Astrocyte (in vitro differentiated cells and primary cell): ENCODE measurements around the gene FBLIM1. TPM values are rescaled to one million over a fixed set of nuclear protein-coding genes. Genes with fewer than 3 reads are reported as not detected.

Source experiments
- DNase-seq: peaks from one replicate; pipeline ENCODE4 v3.0.0-alpha.2; 2010; ENCODE audit warnings: low read depth
- FAIRE-seq: peaks from 2 replicates; lab custom pipeline; 2011; peaks lifted over from hg19 to GRCh38; lab: Jason Lieb, UNC
- H2AFZ ChIP-seq: 2 replicates; pipeline ENCODE4 v1.6.0; 2012; ENCODE audit warnings: low read depth, low read length, inconsistent platforms
- H3K27ac ChIP-seq: 2 replicates; pipeline ENCODE4 v1.5.1; 2011; ENCODE audit warnings: low read depth, low read length, inconsistent platforms
- H3K27me3 ChIP-seq: 2 replicates; pipeline ENCODE4 v1.6.0; 2011; ENCODE audit warnings: low read length, inconsistent platforms; ENCODE audit not compliant: insufficient read depth
- H3K36me3 ChIP-seq: 2 replicates; pipeline ENCODE4 v1.5.1; 2011; ENCODE audit warnings: low read length, inconsistent platforms; ENCODE audit not compliant: insufficient read depth
- H3K4me1 ChIP-seq: 2 replicates; pipeline ENCODE4 v1.5.1; 2011; ENCODE audit warnings: low read length, inconsistent platforms; ENCODE audit not compliant: insufficient read depth
- H3K4me2 ChIP-seq: 2 replicates; pipeline ENCODE4 v1.6.0; 2012; ENCODE audit warnings: low read length, inconsistent platforms
- H3K4me3 ChIP-seq: 2 replicates; pipeline ENCODE4 v1.5.1; 2011; ENCODE audit warnings: low read depth, mild to moderate bottlenecking, low read length, inconsistent platforms; ENCODE audit not compliant: insufficient read depth
- H3K79me2 ChIP-seq: 2 replicates; pipeline ENCODE4 v1.6.0; 2012; ENCODE audit warnings: mild to moderate bottlenecking, low read length, inconsistent platforms; ENCODE audit not compliant: insufficient read depth
- H3K9ac ChIP-seq: 2 replicates; pipeline ENCODE4 v1.6.0; 2012; ENCODE audit warnings: mild to moderate bottlenecking, low read length, inconsistent platforms
- H3K9me3 ChIP-seq: 2 replicates; pipeline ENCODE4 v1.5.1; 2012; ENCODE audit warnings: low read depth, mild to moderate bottlenecking, low read length, inconsistent platforms; ENCODE audit not compliant: insufficient read depth
- H4K20me1 ChIP-seq: 2 replicates; pipeline ENCODE4 v1.6.0; 2012; ENCODE audit warnings: low read length, inconsistent platforms; ENCODE audit not compliant: insufficient read depth
- H3K27ac Mint-ChIP-seq: one replicate; pipeline ENCODE4 v1.8.0; 2021; ENCODE audit warnings: mild to moderate bottlenecking, mixed read lengths; ENCODE audit not compliant: unreplicated experiment
- H3K27me3 Mint-ChIP-seq: one replicate; pipeline ENCODE4 v1.8.0; 2021; ENCODE audit warnings: low read depth, mixed read lengths; ENCODE audit not compliant: unreplicated experiment
- H3K36me3 Mint-ChIP-seq: one replicate; pipeline ENCODE4 v1.8.0; 2021; ENCODE audit warnings: low read depth, mixed read lengths; ENCODE audit not compliant: unreplicated experiment
- H3K4me1 Mint-ChIP-seq: one replicate; pipeline ENCODE4 v1.8.0; 2021; ENCODE audit warnings: low read depth, mixed read lengths; ENCODE audit not compliant: unreplicated experiment
- H3K4me3 Mint-ChIP-seq: one replicate; pipeline ENCODE4 v1.8.0; 2021; ENCODE audit warnings: mild to moderate bottlenecking, moderate library complexity, mixed read lengths; ENCODE audit not compliant: unreplicated experiment
- H3K9me3 Mint-ChIP-seq: one replicate; pipeline ENCODE4 v1.8.0; 2021; ENCODE audit warnings: mild to moderate bottlenecking, mixed read lengths; ENCODE audit not compliant: unreplicated experiment
- EZH2 ChIP-seq: IDR thresholded peaks from 2 replicates; pipeline ENCODE4 v1.6.1; 2012; ENCODE audit warnings: mild to moderate bottlenecking, low read length, inconsistent platforms; ENCODE audit not compliant: insufficient read depth
- total RNA-seq: library from RNA; stranded (reverse); gene quantifications from 2 replicates; pipeline ENCODE4 v1.2.1, GENCODE V29; 2021
- TF ChIP-seq, protein P1 (sequence below): IDR thresholded peaks from 2 replicates; pipeline ENCODE4 v1.5.1; 2011; ENCODE audit warnings: low read depth, mild to moderate bottlenecking, inconsistent platforms, low read length, moderate library complexity; ENCODE audit not compliant: insufficient read depth

FBLIM1 gene
- total RNA-seq, 1 donor from 2014 or later, result 179 TPM

DNA sequence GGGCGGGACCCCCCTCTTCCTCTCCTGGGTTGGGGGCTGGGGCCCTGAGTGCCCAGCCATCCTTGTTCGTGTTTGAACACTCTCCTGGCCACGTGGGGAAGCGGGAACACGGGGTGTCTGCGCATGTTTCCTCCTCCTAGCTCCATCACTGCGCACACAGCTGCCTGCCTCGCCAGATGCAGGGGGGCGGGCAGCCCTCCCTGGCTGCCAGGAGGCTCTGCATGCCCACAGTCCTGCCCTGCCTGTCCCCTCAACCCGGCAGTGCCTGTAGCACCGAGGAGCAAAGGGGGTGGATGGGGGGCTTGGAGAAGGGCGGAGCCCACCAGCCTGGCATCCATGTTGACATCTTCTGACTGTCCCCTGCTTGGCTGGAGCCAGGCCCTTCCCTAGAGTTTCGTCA is 24.3 kb upstream of the FBLIM1 start:
- Mint-ChIP-seq H3K27me3 (no peaks in the 10 kb centered on the region), H3K36me3 (peaks cover 9% of the 10 kb centered on the region), H3K27ac (no peak overlapping the region), H3K4me1 (no peaks in the 10 kb centered on the region), H3K4me3 (no peak overlapping the region), H3K9me3 (no peaks in the 10 kb centered on the region)
- H3K79me2 ChIP-seq, result no peaks in the 10 kb centered on the region
- H3K4me2 ChIP-seq, result no peak overlapping the region
- DNase-seq (no peak), FAIRE-seq (no peak)
- no peak overlapping the region for H2AFZ ChIP-seq
- no peaks in the 10 kb centered on the region for H4K20me1 ChIP-seq
- no peaks in the 10 kb centered on the region for H3K9me3 ChIP-seq
- H3K27me3 ChIP-seq, result no peaks in the 10 kb centered on the region
- H3K27ac ChIP-seq, result no peak overlapping the region
- TF ChIP-seq EZH2, result no peak
- TF ChIP-seq, protein P1, sequence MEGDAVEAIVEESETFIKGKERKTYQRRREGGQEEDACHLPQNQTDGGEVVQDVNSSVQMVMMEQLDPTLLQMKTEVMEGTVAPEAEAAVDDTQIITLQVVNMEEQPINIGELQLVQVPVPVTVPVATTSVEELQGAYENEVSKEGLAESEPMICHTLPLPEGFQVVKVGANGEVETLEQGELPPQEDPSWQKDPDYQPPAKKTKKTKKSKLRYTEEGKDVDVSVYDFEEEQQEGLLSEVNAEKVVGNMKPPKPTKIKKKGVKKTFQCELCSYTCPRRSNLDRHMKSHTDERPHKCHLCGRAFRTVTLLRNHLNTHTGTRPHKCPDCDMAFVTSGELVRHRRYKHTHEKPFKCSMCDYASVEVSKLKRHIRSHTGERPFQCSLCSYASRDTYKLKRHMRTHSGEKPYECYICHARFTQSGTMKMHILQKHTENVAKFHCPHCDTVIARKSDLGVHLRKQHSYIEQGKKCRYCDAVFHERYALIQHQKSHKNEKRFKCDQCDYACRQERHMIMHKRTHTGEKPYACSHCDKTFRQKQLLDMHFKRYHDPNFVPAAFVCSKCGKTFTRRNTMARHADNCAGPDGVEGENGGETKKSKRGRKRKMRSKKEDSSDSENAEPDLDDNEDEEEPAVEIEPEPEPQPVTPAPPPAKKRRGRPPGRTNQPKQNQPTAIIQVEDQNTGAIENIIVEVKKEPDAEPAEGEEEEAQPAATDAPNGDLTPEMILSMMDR, result no peak
- no peak overlapping the region for H3K4me3 ChIP-seq
- no peaks in the 10 kb centered on the region for H3K36me3 ChIP-seq
- H3K4me1 ChIP-seq, result no peaks in the 10 kb centered on the region
- no peak overlapping the region for H3K9ac ChIP-seq

DNA sequence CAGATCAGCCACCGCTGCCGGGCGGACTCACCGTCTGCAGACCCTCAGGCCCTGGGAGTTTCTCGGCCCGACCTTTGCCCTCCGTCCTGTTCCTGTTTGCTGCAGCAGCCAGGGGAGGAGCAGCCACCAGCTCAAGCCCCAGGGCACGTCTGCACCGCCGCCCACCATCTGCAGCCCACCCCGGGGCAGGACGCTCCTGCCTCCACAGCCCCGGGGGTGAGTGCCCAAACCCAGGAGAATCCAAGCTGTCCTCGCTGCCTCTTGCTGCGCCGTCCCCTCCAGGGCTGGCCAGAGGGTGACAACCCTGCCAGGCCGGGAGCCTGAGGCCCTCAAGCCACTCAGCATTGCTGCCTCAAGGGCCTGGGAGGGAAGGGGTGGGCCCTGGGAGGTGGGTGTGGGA is 23.7 kb upstream of the FBLIM1 start:
- H3K9me3 ChIP-seq, result no peaks in the 10 kb centered on the region
- Mint-ChIP-seq H3K9me3 (no peaks in the 10 kb centered on the region), H3K4me3 (no peak overlapping the region), H3K36me3 (peaks cover 6% of the 10 kb centered on the region), H3K27ac (no peak overlapping the region), H3K4me1 (no peaks in the 10 kb centered on the region), H3K27me3 (no peaks in the 10 kb centered on the region)
- H3K4me2 ChIP-seq, result no peak overlapping the region
- TF ChIP-seq EZH2, result no peak
- TF ChIP-seq, protein P1, result no peak
- no peak overlapping the region for H3K9ac ChIP-seq
- no peaks in the 10 kb centered on the region for H3K4me1 ChIP-seq
- DNase-seq (no peak), FAIRE-seq (no peak)
- no peak overlapping the region for H2AFZ ChIP-seq
- H3K27ac ChIP-seq, result no peak overlapping the region
- no peaks in the 10 kb centered on the region for H3K36me3 ChIP-seq
- H3K27me3 ChIP-seq, result no peaks in the 10 kb centered on the region
- H4K20me1 ChIP-seq, result no peaks in the 10 kb centered on the region
- no peaks in the 10 kb centered on the region for H3K79me2 ChIP-seq
- no peak overlapping the region for H3K4me3 ChIP-seq

DNA sequence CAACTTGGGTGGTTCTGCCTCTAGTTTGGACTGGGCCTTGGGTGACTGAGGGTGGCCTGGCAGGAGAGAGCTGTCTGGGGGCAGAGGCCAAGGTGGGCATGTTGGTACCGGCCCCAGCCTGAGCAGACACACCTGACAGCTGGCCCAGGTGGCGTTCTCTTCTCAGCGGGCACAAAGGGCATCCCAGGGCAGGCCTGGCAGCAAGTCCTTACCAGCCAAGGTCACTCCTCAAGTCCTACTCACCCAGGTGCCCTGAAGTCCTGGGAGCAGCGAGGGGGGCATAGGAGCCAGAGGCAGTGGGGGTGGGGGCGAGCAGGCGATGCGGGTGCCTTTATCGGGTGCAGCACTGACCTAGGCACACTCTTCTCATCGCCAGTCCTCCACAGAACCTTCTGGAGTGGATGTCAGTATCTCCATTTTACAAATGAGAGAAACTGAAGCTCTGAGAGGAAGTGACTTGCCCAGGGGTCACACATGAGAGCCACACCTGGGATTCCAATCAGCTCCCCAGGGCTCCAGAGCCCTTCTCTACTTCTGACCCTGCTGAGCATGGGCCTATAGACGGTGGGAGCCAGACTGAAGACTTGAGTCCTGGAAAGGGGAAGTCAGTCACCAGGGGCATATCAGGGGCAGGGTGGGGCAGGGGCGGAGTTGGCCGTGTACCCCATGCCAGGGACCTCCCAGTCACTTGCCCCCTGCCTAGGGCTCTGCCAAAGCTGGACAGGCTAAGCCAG is 23.1 kb upstream of the FBLIM1 start:
- H3K4me3 Mint-ChIP-seq, result no peak overlapping the region
- TF ChIP-seq, protein P1, result no peak
- TF ChIP-seq EZH2, result no peak
- Histone ChIP-seq H2AFZ (no peak overlapping the region), H3K27ac (no peak overlapping the region), H3K9ac (no peak overlapping the region), H3K27me3 (no peaks in the 10 kb centered on the region), H3K36me3 (no peaks in the 10 kb centered on the region), H3K4me2 (no peak overlapping the region), H3K9me3 (no peaks in the 10 kb centered on the region), H3K4me1 (no peaks in the 10 kb centered on the region), H3K4me3 (no peak overlapping the region), H3K79me2 (no peaks in the 10 kb centered on the region), H4K20me1 (no peaks in the 10 kb centered on the region)
- no peak overlapping the region for H3K27ac Mint-ChIP-seq
- FAIRE-seq, result no peak
- H3K9me3 Mint-ChIP-seq, result no peaks in the 10 kb centered on the region
- H3K4me1 Mint-ChIP-seq, result no peaks in the 10 kb centered on the region
- no peaks in the 10 kb centered on the region for H3K27me3 Mint-ChIP-seq
- H3K36me3 Mint-ChIP-seq, result peaks cover 6% of the 10 kb centered on the region
- DNase-seq, result no peak
